HG02973 (cell line): ENCODE data around the gene MMP25.
"Not testable (repeated sequence)": the region's sequence is repeated elsewhere in the genome, so short reads cannot be mapped to it uniquely, and the experiment has no call there.

Experiments used
- ATAC-seq: cut with Tn5 transposase; IDR thresholded peaks from one replicate; pipeline ENCODE4 v1.9.1; 2021; ENCODE audit warnings: moderate library complexity; ENCODE audit not compliant: unreplicated experiment

MMP25 gene

DNA sequence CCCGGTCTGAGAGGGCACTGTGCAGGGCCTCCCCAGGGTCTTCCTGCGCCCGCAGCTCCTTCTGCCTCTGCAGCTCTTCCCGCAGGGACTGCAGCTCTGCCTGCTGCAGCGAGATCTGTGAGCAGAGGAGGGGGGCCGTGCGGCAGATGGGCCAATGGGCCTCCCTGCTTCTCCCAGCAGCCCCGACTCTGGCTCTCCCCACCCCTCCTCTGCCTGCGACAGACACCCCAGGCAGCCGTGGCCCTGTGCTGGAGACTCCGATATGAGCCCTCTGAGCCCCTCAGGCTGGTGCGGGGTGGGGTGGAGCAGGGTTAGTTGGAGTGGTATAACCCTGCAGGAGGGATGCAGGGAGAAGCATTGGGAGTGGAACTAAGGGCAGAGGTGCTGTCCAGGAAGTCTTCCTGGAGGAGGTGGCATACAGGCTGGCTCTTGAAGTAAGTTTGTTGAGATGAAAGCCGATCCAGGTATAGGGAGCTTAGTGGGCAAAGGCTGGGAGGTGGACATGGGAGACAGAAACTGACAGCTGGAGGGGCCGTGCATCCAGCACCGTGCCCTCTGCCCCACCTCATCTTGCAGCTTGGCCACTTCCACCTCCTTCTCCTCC, 17.5 kb upstream of the MMP25 start:
- no peak for ATAC-seq

- no peak for ATAC-seq
Measured at GRCh38 chr16:3029491-3030221, 16.7 kb upstream of the MMP25 start.

DNA sequence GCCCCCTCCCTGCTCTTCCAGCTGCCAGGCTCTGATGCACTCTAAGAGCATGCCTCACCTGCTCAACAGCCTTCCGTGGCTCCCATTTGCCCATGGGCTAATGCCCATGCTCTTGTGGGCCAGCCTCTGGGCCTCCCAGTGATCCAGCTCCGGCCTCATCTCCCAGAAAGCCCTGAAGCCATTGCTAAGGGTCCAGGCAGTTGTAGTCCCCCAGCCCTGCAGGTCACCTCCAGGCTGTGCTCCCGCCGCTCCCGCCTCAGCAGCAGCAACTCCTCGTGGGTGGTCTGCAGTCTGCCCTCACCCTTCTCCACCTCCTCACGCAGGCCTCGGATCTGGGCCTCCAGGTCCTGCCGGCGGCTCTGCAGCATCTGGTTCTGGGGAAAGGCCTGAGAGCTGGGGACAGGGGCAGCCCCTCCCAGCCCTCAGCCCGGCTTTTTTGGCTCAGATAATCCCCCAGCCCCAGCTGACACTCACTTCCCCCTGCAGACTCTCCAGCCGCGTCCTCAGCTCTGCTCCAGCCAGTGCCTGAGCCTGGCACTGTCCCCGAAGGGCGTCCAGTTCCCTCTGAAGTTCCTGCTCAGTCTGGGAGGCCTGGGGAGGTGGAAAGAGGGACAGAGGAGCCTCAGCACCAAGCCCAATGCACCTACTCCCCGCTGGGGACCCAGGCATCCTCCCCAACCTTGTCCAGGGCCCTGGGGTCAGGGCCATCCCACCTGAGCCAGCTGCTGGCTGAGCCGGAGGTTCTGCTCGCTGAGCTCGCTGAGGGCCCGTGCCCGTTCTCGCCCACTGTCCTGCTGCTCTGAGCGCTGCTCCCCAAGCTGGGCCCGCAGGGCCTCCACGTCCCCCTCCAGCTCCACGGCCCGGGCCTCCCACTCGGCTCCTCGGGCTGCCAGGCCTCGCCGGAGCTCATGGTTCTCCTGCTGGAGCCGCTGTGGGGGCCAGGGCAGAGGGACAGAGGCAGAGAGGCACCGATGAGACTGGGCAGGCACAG, 15.8 kb upstream of the MMP25 start:
- no peak for ATAC-seq

DNA sequence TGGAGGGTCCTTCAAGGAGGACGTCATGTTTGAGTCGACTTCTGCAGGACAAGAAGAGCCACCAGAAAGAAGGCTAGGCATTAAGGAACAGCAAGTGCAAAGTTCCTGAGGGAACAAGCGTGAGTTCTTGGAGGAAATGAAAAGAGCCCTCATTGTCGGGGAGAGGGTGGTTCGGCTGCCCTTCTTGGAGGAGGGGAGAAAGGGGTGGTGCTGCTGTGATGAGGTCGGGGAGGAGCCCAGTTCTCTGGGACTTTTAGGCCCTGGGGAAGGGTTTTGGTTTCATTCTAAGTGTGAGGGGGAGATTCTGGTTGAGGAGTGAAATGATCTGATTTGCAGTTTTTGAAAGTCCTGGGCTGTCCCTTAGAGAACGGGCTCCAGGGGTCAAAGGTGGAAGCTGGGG, 13.7 kb upstream of the MMP25 start:
- ATAC-seq: no peak

- ATAC-seq: no peak
Measured at GRCh38 chr16:3035289-3035971, 10.9 kb upstream of the MMP25 start.

GRCh38 chr16:3035972-3036725, 10.2 kb upstream of the MMP25 start:
- no peak for ATAC-seq

DNA sequence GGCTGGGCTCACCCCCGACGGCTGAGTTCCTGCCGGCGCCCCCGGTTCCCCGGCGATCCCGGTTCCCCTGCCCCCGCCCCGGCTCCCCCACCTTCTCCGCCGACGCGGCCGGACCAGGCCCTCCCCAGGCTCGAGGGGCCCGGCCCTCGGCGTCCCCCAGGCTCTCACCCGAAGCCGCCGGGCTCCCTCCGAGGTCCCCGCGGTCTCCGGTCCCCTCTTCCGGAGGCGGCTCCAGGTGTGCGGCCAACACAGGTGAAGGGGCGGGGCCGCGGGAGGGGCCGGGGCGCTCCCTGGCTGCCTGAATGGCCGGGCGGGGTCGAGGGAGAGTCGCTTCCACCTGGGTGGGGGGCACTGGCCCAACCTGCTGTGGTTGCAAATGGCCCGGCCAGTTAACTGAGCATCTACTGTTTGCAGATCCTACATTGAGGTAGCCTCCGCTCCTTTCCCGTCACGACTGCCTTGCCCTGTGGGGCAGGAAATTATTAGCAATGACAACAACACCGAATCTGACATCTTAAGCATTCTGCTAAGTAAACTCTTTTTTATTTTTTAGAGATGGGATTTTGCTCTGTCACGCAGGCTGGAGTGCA, 9.5 kb upstream of the MMP25 start, which contains the start of gene BICDL2:
TSS of gene BICDL2 (minus strand) at position 219 of the 590 bp plus-strand sequence. CDS start 1,448 bp downstream, outside the sequence.
- ATAC-seq: no peak

- ATAC-seq: no peak
Measured at GRCh38 chr16:3038256-3038655, 8.1 kb upstream of the MMP25 start.

GRCh38 chr16:3038896-3039295, 7.5 kb upstream of the MMP25 start:
- ATAC-seq: no peak

- ATAC-seq: no peak
Measured at GRCh38 chr16:3042376-3042775, 4.0 kb upstream of the MMP25 start.

DNA sequence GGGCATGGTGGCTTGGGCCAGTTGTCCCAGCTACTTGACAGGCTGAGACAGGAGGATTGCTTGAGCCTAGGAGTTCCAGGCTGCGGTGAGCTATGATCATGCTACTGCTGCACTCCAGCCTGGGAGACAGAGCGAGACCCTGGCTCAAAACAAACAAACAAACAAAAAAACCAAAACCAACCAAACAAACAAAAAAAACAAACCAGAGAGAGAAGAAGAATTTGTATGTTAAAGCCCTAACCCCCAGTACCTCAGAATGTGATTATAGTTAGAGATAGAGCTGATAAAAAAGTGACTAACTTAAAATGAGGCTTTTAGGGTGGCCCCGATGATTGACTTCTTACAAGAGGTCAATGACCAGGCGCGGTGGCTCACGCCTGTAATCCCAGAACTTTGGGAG, 1.7 kb upstream of the MMP25 start:
- no peak for ATAC-seq

- ATAC-seq: no peak
Measured at GRCh38 chr16:3046641-3047386, 453 bp downstream of the MMP25 start.

- no peak for ATAC-seq
Measured at GRCh38 chr16:3047387-3047720, 993 bp downstream of the MMP25 start.

DNA sequence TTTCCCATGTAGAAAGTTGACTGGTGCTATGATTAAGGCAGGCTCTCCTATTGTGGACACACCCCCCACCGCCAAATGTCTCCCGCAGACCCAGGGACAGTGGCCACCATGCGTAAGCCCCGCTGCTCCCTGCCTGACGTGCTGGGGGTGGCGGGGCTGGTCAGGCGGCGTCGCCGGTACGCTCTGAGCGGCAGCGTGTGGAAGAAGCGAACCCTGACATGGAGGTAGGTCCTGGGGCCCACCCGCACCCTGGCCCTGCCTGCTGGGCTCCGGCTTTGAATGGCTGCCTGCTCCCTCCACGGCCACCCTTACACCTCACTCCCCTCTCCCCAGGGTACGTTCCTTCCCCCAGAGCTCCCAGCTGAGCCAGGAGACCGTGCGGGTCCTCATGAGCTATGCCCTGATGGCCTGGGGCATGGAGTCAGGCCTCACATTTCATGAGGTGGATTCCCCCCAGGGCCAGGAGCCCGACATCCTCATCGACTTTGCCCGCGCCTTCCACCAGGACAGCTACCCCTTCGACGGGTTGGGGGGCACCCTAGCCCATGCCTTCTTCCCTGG, 3.6 kb downstream of the MMP25 start:
- ATAC-seq: no peak

DNA sequence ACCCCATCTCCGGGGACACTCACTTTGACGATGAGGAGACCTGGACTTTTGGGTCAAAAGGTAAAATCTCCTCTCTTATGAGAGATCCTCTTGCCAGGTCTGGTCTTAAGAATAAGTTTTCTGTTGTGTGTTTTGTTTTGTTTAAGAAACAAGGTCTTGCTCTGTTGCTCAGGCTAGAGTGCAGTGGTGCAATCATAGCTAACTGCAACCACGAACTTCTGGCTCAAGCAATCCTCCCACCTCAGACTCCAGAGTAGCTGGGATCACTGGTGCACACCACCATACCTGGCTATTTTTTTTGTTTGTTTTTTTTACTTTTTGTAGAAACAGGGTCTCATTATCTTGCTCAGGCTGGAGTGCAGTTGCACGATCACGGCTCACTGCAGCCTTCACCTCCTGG, 4.1 kb downstream of the MMP25 start:
- ATAC-seq: no peak

- ATAC-seq: no peak
Measured at GRCh38 chr16:3051009-3051408, 4.6 kb downstream of the MMP25 start.

DNA sequence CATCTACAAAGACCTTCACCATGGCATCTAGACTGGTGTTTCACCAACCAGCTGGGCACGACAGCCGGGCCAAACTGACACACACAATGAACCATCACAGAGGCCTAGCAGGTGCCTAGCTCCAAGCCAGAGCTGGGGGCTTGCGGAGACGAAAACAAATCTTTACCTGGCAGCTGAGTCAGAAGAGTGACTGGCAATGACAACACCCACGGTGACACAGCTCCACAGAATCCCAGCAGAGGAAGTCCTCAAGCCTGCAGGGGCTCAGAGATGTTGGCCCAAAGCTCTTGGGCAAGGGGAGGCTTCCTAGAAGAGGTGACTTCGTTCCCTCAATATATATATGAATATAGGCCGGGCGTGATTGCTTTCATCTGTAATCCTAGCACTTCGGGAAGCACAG, 5.1 kb downstream of the MMP25 start:
- no peak for ATAC-seq

- not testable (repeated sequence) for ATAC-seq
Measured at GRCh38 chr16:3052571-3053329, 6.4 kb downstream of the MMP25 start.
